Measurements from ENCODE around the gene SUSD4. TPM values are rescaled to one million over a fixed set of nuclear protein-coding genes. Genes with fewer than 3 reads are reported as not detected.
A peak's percentile ranks its signal among the peaks of the same experiment; 100 is the strongest.

Gene SUSD4
- total RNA-seq, 4 donors from 2014 or later, result 2.2 to 5.3 (median 2.5) TPM

GRCh38 chr1:223337174-223337869, 26.7 kb downstream of the SUSD4 start:
- H3K27me3 ChIP-seq, result no peaks in the 10 kb centered on the region
- H3K9me3 ChIP-seq, result no peaks in the 10 kb centered on the region
- no peak for TF ChIP-seq EP300 (IDR thresholded peaks at IDR 0.05)
- no peak for TF ChIP-seq POLR2A (IDR thresholded peaks at IDR 0.05)
- TF ChIP-seq POLR2AphosphoS5 (IDR thresholded peaks at IDR 0.05), result no peak
- TF ChIP-seq, protein P1, sequence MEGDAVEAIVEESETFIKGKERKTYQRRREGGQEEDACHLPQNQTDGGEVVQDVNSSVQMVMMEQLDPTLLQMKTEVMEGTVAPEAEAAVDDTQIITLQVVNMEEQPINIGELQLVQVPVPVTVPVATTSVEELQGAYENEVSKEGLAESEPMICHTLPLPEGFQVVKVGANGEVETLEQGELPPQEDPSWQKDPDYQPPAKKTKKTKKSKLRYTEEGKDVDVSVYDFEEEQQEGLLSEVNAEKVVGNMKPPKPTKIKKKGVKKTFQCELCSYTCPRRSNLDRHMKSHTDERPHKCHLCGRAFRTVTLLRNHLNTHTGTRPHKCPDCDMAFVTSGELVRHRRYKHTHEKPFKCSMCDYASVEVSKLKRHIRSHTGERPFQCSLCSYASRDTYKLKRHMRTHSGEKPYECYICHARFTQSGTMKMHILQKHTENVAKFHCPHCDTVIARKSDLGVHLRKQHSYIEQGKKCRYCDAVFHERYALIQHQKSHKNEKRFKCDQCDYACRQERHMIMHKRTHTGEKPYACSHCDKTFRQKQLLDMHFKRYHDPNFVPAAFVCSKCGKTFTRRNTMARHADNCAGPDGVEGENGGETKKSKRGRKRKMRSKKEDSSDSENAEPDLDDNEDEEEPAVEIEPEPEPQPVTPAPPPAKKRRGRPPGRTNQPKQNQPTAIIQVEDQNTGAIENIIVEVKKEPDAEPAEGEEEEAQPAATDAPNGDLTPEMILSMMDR (IDR thresholded peaks at IDR 0.05), result no peak
- WGBS, 2 donors (ENCODE audit: low coverage in 1 of 2), result 74 to 78% methylated on average over 5 to 6 of the region's 6 CpGs
- no peak overlapping the region for H3K27ac ChIP-seq
- H3K4me3 ChIP-seq, result no peak overlapping the region
- peaks cover 0 to 14% (median 0%) of the 10 kb centered on the region in 3 donors for H3K4me1 ChIP-seq
- ATAC-seq, result no peak
- no peaks in the 10 kb centered on the region for H3K36me3 ChIP-seq

DNA sequence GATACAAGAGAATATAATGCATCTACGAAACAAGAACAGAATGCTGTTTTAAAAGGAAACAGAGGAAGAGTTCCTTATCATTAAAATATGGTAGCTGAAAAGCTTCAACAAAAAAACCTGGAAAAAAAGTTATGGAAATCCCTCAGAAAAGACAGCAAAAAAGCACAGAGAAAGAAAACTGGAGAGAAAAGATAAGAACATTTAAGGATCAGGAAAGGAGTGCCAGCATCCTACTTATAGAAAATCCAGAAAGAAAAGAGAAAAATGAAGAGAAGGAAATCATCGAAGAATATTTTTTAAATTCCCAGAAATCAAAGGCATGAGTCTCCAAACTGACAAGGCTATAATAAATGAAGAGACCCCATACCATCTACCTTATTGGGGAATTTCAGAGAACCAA, 29.8 kb downstream of the SUSD4 start:
- ATAC-seq, result no peak
- no peaks in the 10 kb centered on the region for H3K27me3 ChIP-seq
- H3K4me1 ChIP-seq, result peaks cover 0 to 22% (median 0%) of the 10 kb centered on the region in 3 donors
- H3K9me3 ChIP-seq, result no peaks in the 10 kb centered on the region
- H3K36me3 ChIP-seq, result no peaks in the 10 kb centered on the region
- H3K4me3 ChIP-seq, result no peak overlapping the region
- TF ChIP-seq EP300 (IDR thresholded peaks at IDR 0.05) (no peak), POLR2A (IDR thresholded peaks at IDR 0.05) (no peak), POLR2AphosphoS5 (IDR thresholded peaks at IDR 0.05) (no peak)
- TF ChIP-seq, protein P1 (IDR thresholded peaks at IDR 0.05), result no peak
- no peak overlapping the region for H3K27ac ChIP-seq
- 83 to 96% methylated on average over 2 of the region's 2 CpGs for WGBS, 2 donors (ENCODE audit: low coverage in 1 of 2)

DNA sequence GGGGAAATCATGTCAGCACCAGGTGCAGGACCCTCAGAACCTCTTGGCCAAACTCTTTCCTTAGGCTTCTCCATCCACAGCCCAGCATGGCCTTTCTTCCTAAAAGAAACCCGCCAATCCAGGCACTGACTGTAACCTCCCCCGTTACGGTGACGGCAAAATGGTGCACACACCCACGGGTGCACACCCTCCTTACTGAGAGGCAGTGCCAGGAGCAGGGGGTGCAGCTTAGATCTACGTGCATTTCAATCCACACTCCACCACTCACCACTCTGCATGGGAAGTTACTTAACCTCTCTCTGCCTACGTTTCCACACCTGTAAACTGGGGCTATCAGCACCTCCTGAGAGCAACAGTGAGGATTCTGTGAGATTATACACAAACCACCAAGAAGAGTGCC, 31.0 kb downstream of the SUSD4 start:
- ATAC-seq, result no peak
- 88 to 100% methylated on average over 1 to 6 of the region's 7 CpGs for WGBS, 2 donors (ENCODE audit: low coverage in 1 of 2)
- TF ChIP-seq POLR2AphosphoS5 (IDR thresholded peaks at IDR 0.05), result no peak
- TF ChIP-seq EP300 (IDR thresholded peaks at IDR 0.05), result no peak
- TF ChIP-seq, protein P1 (IDR thresholded peaks at IDR 0.05), result no peak
- TF ChIP-seq POLR2A (IDR thresholded peaks at IDR 0.05), result no peak
- peaks cover 0 to 22% (median 0%) of the 10 kb centered on the region in 3 donors for H3K4me1 ChIP-seq
- no peaks in the 10 kb centered on the region for H3K36me3 ChIP-seq
- no peaks in the 10 kb centered on the region for H3K9me3 ChIP-seq
- H3K27me3 ChIP-seq, result no peaks in the 10 kb centered on the region
- H3K27ac ChIP-seq, result no peak overlapping the region
- H3K4me3 ChIP-seq, result no peak overlapping the region

GRCh38 chr1:223331929-223332328, 32.0 kb downstream of the SUSD4 start:
- no peaks in the 10 kb centered on the region for H3K27me3 ChIP-seq
- no peak overlapping the region for H3K27ac ChIP-seq
- peaks cover 0 to 22% (median 0%) of the 10 kb centered on the region in 3 donors for H3K4me1 ChIP-seq
- no CpG with 5 or more reads among the region's 1 CpG for WGBS, 2 donors (ENCODE audit: low coverage in 1 of 2)
- no peak for ATAC-seq
- TF ChIP-seq POLR2AphosphoS5 (IDR thresholded peaks at IDR 0.05), result peak; percentile 25
- TF ChIP-seq, protein P1 (IDR thresholded peaks at IDR 0.05), result no peak
- no peak for TF ChIP-seq EP300 (IDR thresholded peaks at IDR 0.05)
- TF ChIP-seq POLR2A (IDR thresholded peaks at IDR 0.05), result no peak
- no peaks in the 10 kb centered on the region for H3K9me3 ChIP-seq
- no peak overlapping the region for H3K4me3 ChIP-seq
- H3K36me3 ChIP-seq, result no peaks in the 10 kb centered on the region

- no peaks in the 10 kb centered on the region for H3K27me3 ChIP-seq
- WGBS, 2 donors (ENCODE audit: low coverage in 1 of 2), result 20 to 43% methylated on average over 1 of the region's 4 CpGs
- no peaks in the 10 kb centered on the region for H3K9me3 ChIP-seq
- H3K4me3 ChIP-seq, result no peak overlapping the region
- no peak overlapping the region for H3K27ac ChIP-seq
- no peak for TF ChIP-seq EP300 (IDR thresholded peaks at IDR 0.05)
- peaks cover 0 to 22% (median 0%) of the 10 kb centered on the region in 3 donors for H3K4me1 ChIP-seq
- no peak for ATAC-seq
- H3K36me3 ChIP-seq, result no peaks in the 10 kb centered on the region
Measured at GRCh38 chr1:223331301-223331700, 32.7 kb downstream of the SUSD4 start.

All from gastroesophageal sphincter (tissue), 4 donors.